GM12878 (cell line): ENCODE measurements around the gene ITPR3.

Experiments used
- BHLHE40 ChIP-seq, 2 experiments: fragments of 450-650 bp in 1 of 2; IDR thresholded peaks; 2 replicates each; pipeline ENCODE4 v1.6.1; 2011 to 2017; ENCODE audit warnings: low read depth in 2 of 2, borderline replicate concordance in 1 of 2, improper control_type of control experiment in 1 of 2, low read length in 1 of 2, mild to moderate bottlenecking in 1 of 2
- CBX3 ChIP-seq: fragments of 200-600 bp; sonication (generic); IDR thresholded peaks from 2 replicates; pipeline ENCODE4 v1.6.1; 2016; ENCODE audit warnings: low read depth, borderline replicate concordance
- CREB1 ChIP-seq: IDR thresholded peaks from 2 replicates; pipeline ENCODE4 v1.6.1; 2012; ENCODE audit warnings: low read depth, mild to moderate bottlenecking, inconsistent platforms
- EP300 ChIP-seq, 2 experiments: fragments of 150-350 bp in 1 of 2; IDR thresholded peaks; 2 replicates each; pipeline ENCODE4 v1.6.1; 2011 to 2012; ENCODE audit warnings: low read depth in 2 of 2, low read length in 2 of 2, borderline replicate concordance in 1 of 2, improper control_type of control experiment in 1 of 2, inconsistent platforms in 1 of 2; ENCODE audit not compliant: control insufficient read depth in 1 of 2
- FOXM1 ChIP-seq: IDR thresholded peaks from 2 replicates; pipeline ENCODE4 v1.6.1; 2012; ENCODE audit warnings: low read depth, mild to moderate bottlenecking, inconsistent platforms, low read length, moderate library complexity
- POLR2AphosphoS5 ChIP-seq: IDR thresholded peaks from 2 replicates; pipeline ENCODE4 v1.6.1; 2011; ENCODE audit warnings: mild to moderate bottlenecking, low read length, inconsistent platforms
- RFX5 ChIP-seq: IDR thresholded peaks from 2 replicates; pipeline ENCODE4 v1.6.1; 2011; ENCODE audit warnings: low read depth, low read length, improper control_type of control experiment
- SMAD5 ChIP-seq: IDR thresholded peaks from 2 replicates; pipeline ENCODE4 v1.6.1; 2016; ENCODE audit warnings: antibody characterized with exemption, low read depth
- TF ChIP-seq, protein P1 (sequence below): fragments of 450-650 bp; IDR thresholded peaks from 2 replicates; pipeline ENCODE4 v1.6.1; 2018; ENCODE audit warnings: mild to moderate bottlenecking, low read depth, moderate library complexity; ENCODE audit not compliant: partially characterized antibody

DNA sequence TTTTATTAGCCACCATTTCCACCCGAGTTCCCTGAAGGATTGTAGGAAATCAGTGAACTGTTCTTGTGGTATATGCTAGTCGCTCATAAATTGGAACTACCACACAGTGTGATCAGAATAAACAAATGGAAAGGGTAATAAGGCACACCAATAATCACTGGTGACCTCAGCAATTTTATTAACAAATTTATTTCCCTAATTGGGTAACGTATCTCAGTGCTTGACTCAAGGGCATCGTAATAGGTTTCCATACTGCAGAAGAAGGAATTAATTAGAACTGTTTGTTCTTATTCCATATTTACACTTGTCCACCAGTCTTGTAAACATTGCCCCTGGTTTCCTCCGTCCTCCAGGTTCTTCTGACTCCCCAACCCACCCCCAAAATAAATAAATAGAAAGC, 100.4 kb downstream of the ITPR3 start:
- TF ChIP-seq EP300 (IDR thresholded peaks at IDR 0.05; ENCODE audit: borderline replicate concordance in 1 of 2, control insufficient read depth in 1 of 2, low read depth in 2 of 2, low read length in 2 of 2) = no peak
- no peak for TF ChIP-seq CREB1
- no peak for TF ChIP-seq BHLHE40 (IDR thresholded peaks at IDR 0.05; ENCODE audit: borderline replicate concordance in 1 of 2, low read depth in 2 of 2, low read length in 1 of 2)
- TF ChIP-seq, protein P1, sequence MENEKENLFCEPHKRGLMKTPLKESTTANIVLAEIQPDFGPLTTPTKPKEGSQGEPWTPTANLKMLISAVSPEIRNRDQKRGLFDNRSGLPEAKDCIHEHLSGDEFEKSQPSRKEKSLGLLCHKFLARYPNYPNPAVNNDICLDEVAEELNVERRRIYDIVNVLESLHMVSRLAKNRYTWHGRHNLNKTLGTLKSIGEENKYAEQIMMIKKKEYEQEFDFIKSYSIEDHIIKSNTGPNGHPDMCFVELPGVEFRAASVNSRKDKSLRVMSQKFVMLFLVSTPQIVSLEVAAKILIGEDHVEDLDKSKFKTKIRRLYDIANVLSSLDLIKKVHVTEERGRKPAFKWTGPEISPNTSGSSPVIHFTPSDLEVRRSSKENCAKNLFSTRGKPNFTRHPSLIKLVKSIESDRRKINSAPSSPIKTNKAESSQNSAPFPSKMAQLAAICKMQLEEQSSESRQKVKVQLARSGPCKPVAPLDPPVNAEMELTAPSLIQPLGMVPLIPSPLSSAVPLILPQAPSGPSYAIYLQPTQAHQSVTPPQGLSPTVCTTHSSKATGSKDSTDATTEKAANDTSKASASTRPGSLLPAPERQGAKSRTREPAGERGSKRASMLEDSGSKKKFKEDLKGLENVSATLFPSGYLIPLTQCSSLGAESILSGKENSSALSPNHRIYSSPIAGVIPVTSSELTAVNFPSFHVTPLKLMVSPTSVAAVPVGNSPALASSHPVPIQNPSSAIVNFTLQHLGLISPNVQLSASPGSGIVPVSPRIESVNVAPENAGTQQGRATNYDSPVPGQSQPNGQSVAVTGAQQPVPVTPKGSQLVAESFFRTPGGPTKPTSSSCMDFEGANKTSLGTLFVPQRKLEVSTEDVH = no peak
- no peak for TF ChIP-seq SMAD5
- no peak for TF ChIP-seq FOXM1
- TF ChIP-seq POLR2AphosphoS5 = no peak
- no peak for TF ChIP-seq RFX5
- TF ChIP-seq CBX3 = no peak
